Heart right ventricle (tissue), 16 donors: ENCODE measurements around the gene SMYD3. TPM values are rescaled to one million over a fixed set of nuclear protein-coding genes. Genes with fewer than 3 reads are reported as not detected.

Experiments used
- ATAC-seq, 8 donors: fragments of 200-7000 bp; cut with Tn5 transposase; one replicate each; pipeline ENCODE4 v1.9.1; 2020; ENCODE audit warnings: mild to moderate bottlenecking in 8 of 8, moderate library complexity in 8 of 8, moderate number of reproducible peaks in 1 of 8
- DNase-seq, 2 donors: peaks; one replicate each; pipeline ENCODE4 v3.0.0-alpha.2; 2020
- H3K27ac ChIP-seq, 10 donors: fragments of 200-600 bp; sonication (generic) in 2 of 10; one replicate each; pipeline versions ENCODE4 v1.5.0 to v1.8.0; 2020 to 2022; ENCODE audit warnings: mild to moderate bottlenecking in 3 of 10
- H3K27me3 ChIP-seq, 7 donors: fragments of 200-600 bp; one replicate each; pipeline ENCODE4 v1.8.0; 2021 to 2022; ENCODE audit warnings: mild to moderate bottlenecking in 2 of 7
- H3K36me3 ChIP-seq, 9 donors: fragments of 200-600 bp; sonication (generic) in 1 of 9; one replicate each; pipeline versions ENCODE4 v1.5.0 to v1.8.0; 2020 to 2022; ENCODE audit warnings: mild to moderate bottlenecking in 2 of 9
- H3K4me1 ChIP-seq, 9 donors: fragments of 200-600 bp; sonication (generic) in 1 of 9; one replicate each; pipeline versions ENCODE4 v1.5.0 to v1.8.0; 2020 to 2022; ENCODE audit warnings: mild to moderate bottlenecking in 4 of 9
- H3K4me3 ChIP-seq, 10 donors: fragments of 200-600 bp; sonication (generic) in 2 of 10; one replicate each; pipeline versions ENCODE4 v1.5.0 to v1.8.0; 2020 to 2022; ENCODE audit warnings: mild to moderate bottlenecking in 7 of 10, moderate library complexity in 2 of 10
- H3K9me3 ChIP-seq, 11 donors: fragments of 200-600 bp in 10 of 11; sonication (generic) in 2 of 11; one replicate each; pipeline versions ENCODE4 v1.5.0 to v1.8.0; 2013 to 2022; ENCODE audit warnings: mild to moderate bottlenecking in 2 of 11, control low read depth in 1 of 11, moderate library complexity in 1 of 11
- CTCF ChIP-seq, 9 donors: fragments of 200-600 bp; sonication (generic) in 2 of 9; IDR thresholded peaks; one replicate each; pipeline versions ENCODE4 v1.5.0 to v1.8.0; 2021 to 2022; ENCODE audit warnings: antibody characterized with exemption in 9 of 9, mild to moderate bottlenecking in 5 of 9, moderate library complexity in 1 of 9
- WGBS, 2 donors: extraction: QIAGEN DNeasy Blood & Tissue Kit; methylation state at CpG; one replicate each; pipeline ENCODE4 v1.1.7; 2013; ENCODE audit warnings: inconsistent platforms in 1 of 2; 5-methylcytosine and 5-hydroxymethylcytosine counted together
- intact Hi-C, 10 donors: fragments of 100-400 bp; cut with DNase I; formaldehyde crosslinking; loops; one replicate each; pipeline versions ENCODE4 v1.11.1 to v1.14.2; 2022
- polyA plus RNA-seq, 2 donors: library from polyadenylated mRNA; stranded (reverse); fragments of 200-250 nt; gene quantifications; one replicate each; pipeline ENCODE4 v1.2.3, GENCODE V29; 2013
- total RNA-seq, 10 donors: library from RNA; stranded (reverse); fragmentation: NEBNext Ultra II Directional in 3 of 10; extraction: Animal tissue kit (Norgen Biotek cat#: 25700) in 3 of 10; gene quantifications; one replicate each; pipeline versions ENCODE4 v1.2.1 to v1.2.4, GENCODE V29; 2021 to 2023
- donor health status: Arrhythmogenic right ventricular cardiomyopathy.
- donor health status: ischemic (EF 13 %, LVEDD 7.1; RV severe dilation, severe dysfunction).
- donor health status: healthy with polysubstance abuse.
- donor health status: DM: no; HTN: yes; CAD: no.
- donor health status: DM: no; HTN: no; CAD: no.
- donor health status: ischemic (EF 25% LVEDD 6.9; RV normal size, moderate dysfunction).
- donor health status: ischemic (EF 25% LVEDD 5.7; RV mildly dilated, moderate dysfunction).
- donor health status: healthy.
- donor health status: DM: yes; HTN: yes; CAD: no.
- donor health status: Ischemic cardiomyopathy.
- donor health status: ischemic (EF 35%, LVEDD 5.7; RV mildly dilated, moderate dysfunction).
- donor health status: nonischemic (EF 11% LVEDD 7.7; RV severe dilation, severe dysfunction).
- donor health status: DM: yes; HTN: yes; CAD: no.
- donor health status: PGD.
- donor health status: ischemic (EF 29% LVEDD 5.4; RV normal size, mild dysfunction).
- donor health status: nonischemic (EF 23%, LVEDD 6.1; RV moderate dilation, normal function).

The SMYD3 gene
- total and polyA plus RNA-seq, 12 donors: 5.9 to 13.9 (median 8.1) TPM

- intact Hi-C loops: no loop called here
- peaks cover 0 to 100% (median 37%) of the 10 kb centered on the region in 9 donors for H3K36me3 ChIP-seq
- H3K9me3 ChIP-seq: no peaks in the 10 kb centered on the region
These were observed 42.6 kb upstream of the SMYD3 start for GRCh38 chr1:246549665-246550064.

GRCh38 chr1:246544001-246544400 is 36.9 kb upstream of the SMYD3 start:
- H3K36me3 ChIP-seq: peaks cover 0 to 100% (median 59%) of the 10 kb centered on the region in 9 donors
- DNase-seq (no peak), ATAC-seq (no peak)
- H3K27me3 ChIP-seq: no peaks in the 10 kb centered on the region
- no peak overlapping the region for H3K27ac ChIP-seq
- H3K9me3 ChIP-seq: no peaks in the 10 kb centered on the region
- intact Hi-C loops: no loop called here
- H3K4me1 ChIP-seq: peaks cover 0 to 3% (median 0%) of the 10 kb centered on the region in 9 donors
- WGBS, 2 donors: 93 to 96% methylated on average over 1 of the region's 1 CpG
- no peak overlapping the region for H3K4me3 ChIP-seq
- TF ChIP-seq CTCF (IDR thresholded peaks at IDR 0.05): no peak

More at GRCh38 chr1:246549665-246550064, 42.6 kb upstream of the SMYD3 start:
- TF ChIP-seq CTCF (IDR thresholded peaks at IDR 0.05): no peak
- Histone ChIP-seq H3K4me1 (peaks cover 0 to 3% (median 0%) of the 10 kb centered on the region in 9 donors), H3K27me3 (no peaks in the 10 kb centered on the region), H3K4me3 (no peak overlapping the region), H3K27ac (no peak overlapping the region)
- no peak for DNase-seq
- ATAC-seq: no peak
- 36 to 39% methylated on average over 4 of the region's 4 CpGs for WGBS, 2 donors

GRCh38 chr1:246540738-246541491 is 33.8 kb upstream of the SMYD3 start:
- no peak overlapping the region for H3K4me3 ChIP-seq
- WGBS, 2 donors: 88 to 91% methylated on average over 7 of the region's 7 CpGs
- H3K36me3 ChIP-seq: peaks cover 0 to 71% (median 43%) of the 10 kb centered on the region in 9 donors
- intact Hi-C loops: no loop called here
- H3K9me3 ChIP-seq: no peaks in the 10 kb centered on the region
- TF ChIP-seq CTCF (IDR thresholded peaks at IDR 0.05): no peak
- no peak overlapping the region for H3K27ac ChIP-seq
- H3K27me3 ChIP-seq: no peaks in the 10 kb centered on the region
- ATAC-seq (no peak), DNase-seq (no peak)
- no peaks in the 10 kb centered on the region for H3K4me1 ChIP-seq

- intact Hi-C loops: no loop called here
- H3K4me1 ChIP-seq: no peaks in the 10 kb centered on the region
- 94 to 95% methylated on average over 3 of the region's 3 CpGs for WGBS, 2 donors
- H3K27ac ChIP-seq: no peak overlapping the region
- no peak for TF ChIP-seq CTCF (IDR thresholded peaks at IDR 0.05)
- peaks cover 0 to 43% (median 23%) of the 10 kb centered on the region in 9 donors for H3K36me3 ChIP-seq
- no peaks in the 10 kb centered on the region for H3K27me3 ChIP-seq
- DNase-seq: no peak
- no peak for ATAC-seq
- no peaks in the 10 kb centered on the region for H3K9me3 ChIP-seq
- no peak overlapping the region for H3K4me3 ChIP-seq
These were observed 30.8 kb upstream of the SMYD3 start for GRCh38 chr1:246537887-246538286.
